Neural progenitor cell (in vitro differentiated cells): ENCODE data around the gene MYO1D. TPM values are rescaled to one million over a fixed set of nuclear protein-coding genes. Genes with fewer than 3 reads are reported as not detected.

ENCODE experiments used
- DNase-seq: peaks from one replicate; pipeline ENCODE4 v3.0.0-alpha.2; 2016; ENCODE audit warnings: low spot score
- H2AFZ ChIP-seq: fragments of 200-600 bp; sonication (generic); replicated peaks from 2 replicates; pipeline ENCODE4 v1.6.1; 2016; ENCODE audit warnings: antibody characterized with exemption
- H3F3A ChIP-seq: fragments of 200-600 bp; sonication (generic); 2 replicates; pipeline ENCODE4 v1.6.1; 2016; ENCODE audit warnings: antibody characterized with exemption, low read depth
- H3K27ac ChIP-seq: fragments of 200-600 bp; sonication (generic); 2 replicates; pipeline ENCODE4 v1.5.1; 2016; ENCODE audit warnings: mild to moderate bottlenecking
- H3K27me3 ChIP-seq: fragments of 200-600 bp; sonication (generic); 2 replicates; pipeline ENCODE4 v1.6.1; 2016; ENCODE audit warnings: mild to moderate bottlenecking, moderate library complexity
- H3K36me3 ChIP-seq: fragments of 200-600 bp; sonication (generic); 2 replicates; pipeline ENCODE4 v1.5.1; 2016
- H3K4me1 ChIP-seq: fragments of 200-600 bp; sonication (generic); 2 replicates; pipeline ENCODE4 v1.6.1; 2016; ENCODE audit warnings: mixed run types
- H3K4me2 ChIP-seq: fragments of 200-600 bp; sonication (generic); 2 replicates; pipeline ENCODE4 v1.6.1; 2016
- H3K4me3 ChIP-seq: fragments of 200-600 bp; sonication (generic); 2 replicates; pipeline ENCODE4 v1.5.1; 2016
- H3K79me2 ChIP-seq: fragments of 200-600 bp; sonication (generic); 2 replicates; pipeline ENCODE4 v1.6.1; 2016; ENCODE audit warnings: low read depth
- H3K9ac ChIP-seq: fragments of 200-600 bp; sonication (generic); 2 replicates; pipeline ENCODE4 v1.6.1; 2016
- H3K9me3 ChIP-seq: fragments of 200-600 bp; sonication (generic); 2 replicates; pipeline ENCODE4 v1.5.1; 2016; ENCODE audit warnings: low read depth
- H4K20me1 ChIP-seq: fragments of 200-600 bp; sonication (generic); 2 replicates; pipeline ENCODE4 v1.6.1; 2016; ENCODE audit warnings: low read depth
- H3K27ac Mint-ChIP-seq: 3 replicates; pipeline ENCODE4 v1.8.0; 2021; ENCODE audit warnings: mixed read lengths
- H3K27me3 Mint-ChIP-seq: 2 replicates; pipeline ENCODE4 v1.8.0; 2022; ENCODE audit warnings: low read depth, mild to moderate bottlenecking, inconsistent platforms, moderate library complexity, mixed read lengths; ENCODE audit not compliant: insufficient read depth
- H3K36me3 Mint-ChIP-seq: 3 replicates; pipeline ENCODE4 v1.8.0; 2021; ENCODE audit warnings: mixed read lengths
- H3K4me1 Mint-ChIP-seq: 3 replicates; pipeline ENCODE4 v1.8.0; 2021; ENCODE audit warnings: mixed read lengths
- H3K4me3 Mint-ChIP-seq: 3 replicates; pipeline ENCODE4 v1.8.0; 2021; ENCODE audit warnings: mild to moderate bottlenecking, moderate library complexity, mixed read lengths
- H3K9me3 Mint-ChIP-seq: 3 replicates; pipeline ENCODE4 v1.8.0; 2020; ENCODE audit warnings: mixed read lengths
- CTCF ChIP-seq: fragments of 200-600 bp; sonication (generic); IDR thresholded peaks from 2 replicates; pipeline ENCODE4 v1.5.1; 2017; ENCODE audit warnings: antibody characterized with exemption, mild to moderate bottlenecking
- EZH2 ChIP-seq: fragments of 200-600 bp; sonication (generic); IDR thresholded peaks from 2 replicates; pipeline ENCODE4 v1.6.1; 2017; ENCODE audit warnings: antibody characterized with exemption, mild to moderate bottlenecking, moderate library complexity
- EZH2phosphoT487 ChIP-seq: fragments of 200-600 bp; sonication (generic); IDR thresholded peaks from 2 replicates; pipeline ENCODE4 v1.6.1; 2017; ENCODE audit warnings: antibody characterized with exemption
- total RNA-seq: library from RNA; depleted of rRNA; stranded (reverse); fragments of >200 nt; gene quantifications from 2 replicates; pipeline ENCODE4 v1.2.3, GENCODE V29; 2015; ENCODE audit warnings: low replicate concordance

MYO1D gene
- total RNA-seq, 1 donor from 2014 or later = 6.2 TPM

- no peaks in the 10 kb centered on the region for H3K36me3 ChIP-seq
Observed at GRCh38 chr17:32604966-32605365, 272.0 kb downstream of the MYO1D start.

DNA sequence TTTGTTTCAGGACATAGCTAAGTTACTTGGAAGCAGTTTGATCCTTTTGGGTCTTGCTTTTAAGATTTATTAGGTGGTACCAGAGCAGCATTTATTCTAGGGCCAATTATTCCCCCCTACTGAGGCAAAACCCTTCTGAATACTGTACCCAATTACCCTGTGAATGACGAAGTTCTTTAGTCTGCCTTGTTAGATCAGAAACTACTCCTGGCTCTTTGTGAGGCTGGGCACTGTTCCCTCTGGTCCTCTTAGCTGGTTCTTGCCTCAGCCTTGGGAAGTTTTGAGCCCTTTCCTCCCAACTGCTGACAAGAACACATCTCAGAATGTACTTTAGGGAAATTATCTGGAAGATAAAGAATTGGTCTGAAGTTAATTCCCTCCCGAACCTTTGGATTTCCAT is 274.5 kb downstream of the MYO1D start:
- Histone ChIP-seq H3K4me1 (peaks cover 9% of the 10 kb centered on the region), H3K27ac (no peak overlapping the region), H3K4me3 (no peak overlapping the region), H2AFZ (no peak overlapping the region), H3F3A (no peaks in the 10 kb centered on the region), H3K36me3 (no peaks in the 10 kb centered on the region), H4K20me1 (no peaks in the 10 kb centered on the region), H3K9ac (no peak overlapping the region), H3K27me3 (no peaks in the 10 kb centered on the region), H3K9me3 (no peaks in the 10 kb centered on the region), H3K4me2 (no peak overlapping the region), H3K79me2 (no peaks in the 10 kb centered on the region)
- Mint-ChIP-seq H3K4me3 (no peak overlapping the region), H3K4me1 (no peaks in the 10 kb centered on the region), H3K27me3 (peaks cover 2% of the 10 kb centered on the region), H3K36me3 (no peaks in the 10 kb centered on the region), H3K9me3 (peaks cover 14% of the 10 kb centered on the region), H3K27ac (no peak overlapping the region)
- TF ChIP-seq CTCF = no peak
- TF ChIP-seq EZH2 = no peak
- TF ChIP-seq EZH2phosphoT487 = no peak
- DNase-seq = no peak

More at GRCh38 chr17:32604966-32605365, 272.0 kb downstream of the MYO1D start:
- Histone ChIP-seq H3K9ac (no peak overlapping the region), H3K9me3 (no peaks in the 10 kb centered on the region), H3K27ac (no peak overlapping the region), H3K27me3 (no peaks in the 10 kb centered on the region), H3K4me1 (peaks cover 18% of the 10 kb centered on the region), H2AFZ (no peak overlapping the region), H3F3A (peaks cover 16% of the 10 kb centered on the region), H3K79me2 (no peaks in the 10 kb centered on the region), H4K20me1 (no peaks in the 10 kb centered on the region), H3K4me2 (no peak overlapping the region), H3K4me3 (no peak overlapping the region)
- Mint-ChIP-seq H3K4me1 (peaks cover 2% of the 10 kb centered on the region), H3K36me3 (no peaks in the 10 kb centered on the region), H3K4me3 (no peak overlapping the region), H3K27ac (no peak overlapping the region), H3K27me3 (peaks cover 2% of the 10 kb centered on the region), H3K9me3 (peaks cover 9% of the 10 kb centered on the region)
- no peak for DNase-seq
- TF ChIP-seq EZH2phosphoT487 (no peak), EZH2 (no peak), CTCF (no peak)

DNA sequence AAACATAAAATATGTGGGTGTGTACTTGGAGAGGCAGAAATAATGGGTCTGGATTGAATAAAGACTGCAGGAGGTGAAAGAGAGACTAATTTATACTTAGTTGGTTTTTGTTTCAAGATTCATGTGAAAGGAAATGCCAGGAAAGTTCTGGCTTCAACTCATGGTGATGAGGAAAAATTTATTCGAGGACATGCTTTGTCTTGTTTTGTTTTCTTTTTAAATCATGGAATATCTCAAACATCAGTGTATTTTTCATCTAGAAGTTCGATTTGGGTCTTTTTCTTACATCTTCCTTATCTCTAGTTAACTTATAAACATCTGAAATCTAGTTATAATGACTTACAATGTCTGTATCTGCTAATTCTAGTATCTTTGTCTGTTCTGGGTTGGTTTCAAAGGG is 275.1 kb downstream of the MYO1D start:
- Histone ChIP-seq H4K20me1 (no peaks in the 10 kb centered on the region), H3K4me1 (peaks cover 9% of the 10 kb centered on the region), H3F3A (no peaks in the 10 kb centered on the region), H3K79me2 (no peaks in the 10 kb centered on the region), H3K27ac (no peak overlapping the region), H3K27me3 (no peaks in the 10 kb centered on the region), H3K4me2 (no peak overlapping the region), H3K9me3 (no peaks in the 10 kb centered on the region), H3K36me3 (no peaks in the 10 kb centered on the region), H2AFZ (no peak overlapping the region), H3K4me3 (no peak overlapping the region), H3K9ac (no peak overlapping the region)
- no peaks in the 10 kb centered on the region for H3K4me1 Mint-ChIP-seq
- DNase-seq = no peak
- peaks cover 2% of the 10 kb centered on the region for H3K27me3 Mint-ChIP-seq
- no peaks in the 10 kb centered on the region for H3K36me3 Mint-ChIP-seq
- H3K27ac Mint-ChIP-seq = no peak overlapping the region
- peaks cover 14% of the 10 kb centered on the region for H3K9me3 Mint-ChIP-seq
- no peak overlapping the region for H3K4me3 Mint-ChIP-seq
- TF ChIP-seq EZH2phosphoT487 (no peak), CTCF (no peak), EZH2 (no peak)
